GM12892 (cell line): Measurements from ENCODE around the gene DIO2.

ENCODE experiments used
- POLR2A ChIP-seq: IDR thresholded peaks from 2 replicates; pipeline ENCODE4 v1.6.1; 2011; ENCODE audit warnings: low read depth, low read length, control low read depth
- POLR2AphosphoS5 ChIP-seq: IDR thresholded peaks from 2 replicates; pipeline ENCODE4 v1.6.1; 2011; ENCODE audit warnings: low read depth, low read length, control low read depth

GRCh38 chr14:80172375-80173051 lies 38.8 kb downstream of the DIO2 start:
- TF ChIP-seq POLR2A (no peak), POLR2AphosphoS5 (no peak)
